Gastrocnemius medialis (tissue), 4 donors: ENCODE data around the gene FAM3D. TPM values are rescaled to one million over a fixed set of nuclear protein-coding genes. Genes with fewer than 3 reads are reported as not detected.
A peak's percentile ranks its signal among the peaks of the same experiment; 100 is the strongest.

ENCODE experiments used
- ATAC-seq, 2 donors: fragments of 150-250 bp; one replicate each; pipeline ENCODE4 v1.9.1; 2016
- DNase-seq, 2 donors: peaks; one replicate each; pipeline ENCODE4 v3.0.0-alpha.2; 2019
- H3K27ac ChIP-seq, 4 donors: fragments of 200-600 bp; sonication (generic); 1 replicate in 1 of 4; 2 replicates in 3 of 4; pipeline ENCODE4 v1.5.1; 2016 to 2018; ENCODE audit warnings: mild to moderate bottlenecking in 2 of 4, moderate library complexity in 1 of 4
- H3K27me3 ChIP-seq, 3 donors: fragments of 200-600 bp; sonication (generic) in 2 of 3; 1 replicate in 1 of 3; 2 replicates in 2 of 3; pipeline versions ENCODE4 v1.5.1 to v1.6.0; 2016 to 2019; ENCODE audit warnings: mild to moderate bottlenecking in 1 of 3, moderate library complexity in 1 of 3
- H3K36me3 ChIP-seq, 2 donors: fragments of 200-600 bp; sonication (generic) in 1 of 2; one replicate each; pipeline ENCODE4 v1.5.1; 2017 to 2018
- H3K4me1 ChIP-seq, 2 donors: fragments of 200-600 bp; sonication (generic) in 1 of 2; one replicate each; pipeline ENCODE4 v1.5.1; 2016 to 2017; ENCODE audit warnings: mild to moderate bottlenecking in 2 of 2
- H3K4me3 ChIP-seq, 4 donors: fragments of 200-600 bp; sonication (generic) in 3 of 4; 1 replicate in 1 of 4; 2 replicates in 3 of 4; pipeline ENCODE4 v1.5.1; 2016 to 2019; ENCODE audit warnings: mild to moderate bottlenecking in 2 of 4
- H3K9me3 ChIP-seq, 3 donors: fragments of 200-600 bp; sonication (generic) in 2 of 3; 1 replicate in 1 of 3; 2 replicates in 2 of 3; pipeline ENCODE4 v1.5.1; 2016 to 2019
- CTCF ChIP-seq, 5 experiments: fragments of 450-650 bp in 3 of 5; fragments of 200-600 bp in 2 of 5; sonication (generic) in 2 of 5; IDR thresholded peaks in 4 of 5; conservative IDR thresholded peaks in 1 of 5; 1 replicate in 4 of 5; 2 replicates in 1 of 5; pipeline ENCODE4 v1.5.1; 2016 to 2019; ENCODE audit warnings: antibody characterized with exemption in 5 of 5, mild to moderate bottlenecking in 3 of 5, moderate library complexity in 3 of 5
- POLR2A ChIP-seq, 2 donors: fragments of 450-650 bp; IDR thresholded peaks; one replicate each; pipeline ENCODE4 v1.6.1; 2017; ENCODE audit warnings: antibody characterized with exemption in 2 of 2, mild to moderate bottlenecking in 2 of 2, moderate library complexity in 2 of 2
- in situ Hi-C, 4 donors: fragments of 200-750 bp; cut with MboI; loops; one replicate each; pipeline versions ENCODE4 v1.15.0 to v1.8.0; 2017; ENCODE audit warnings: low sequenced_read_pairs in 4 of 4
- intact Hi-C: fragments of 100-400 bp; cut with DNase I; formaldehyde crosslinking; loops from one replicate; pipeline ENCODE4 v1.15.1; 2023; ENCODE audit warnings: low total_unique reads
- total RNA-seq, 4 donors: library from RNA; depleted of rRNA; stranded (reverse); fragments of >200 nt; gene quantifications; one replicate each; pipeline versions ENCODE4 v1.1.0 to v1.2.3, GENCODE V29; 2016

FAM3D gene
- total RNA-seq, 4 donors from 2014 or later: 0.83 TPM; not detected in 3

GRCh38 chr3:58631742-58632141 is 34.8 kb downstream of the FAM3D start:
- Histone ChIP-seq H3K27ac (no peak overlapping the region), H3K36me3 (no peaks in the 10 kb centered on the region), H3K4me1 (peaks cover 26 to 33% of the 10 kb centered on the region in 2 donors), H3K4me3 (no peak overlapping the region), H3K27me3 (no peaks in the 10 kb centered on the region), H3K9me3 (no peaks in the 10 kb centered on the region)
- intact Hi-C loops: no loop called here
- DNase-seq (no peak), ATAC-seq (no peak)
- no peak for TF ChIP-seq POLR2A (IDR thresholded peaks at IDR 0.05)
- in situ Hi-C loops: loop anchor here in 1 of 4 donors (25.0 kb wide), 1 partner anchor 1231 kb away; no protein-coding TSS in a partner anchor

GRCh38 chr3:58630710-58631092 is 35.9 kb downstream of the FAM3D start:
- in situ Hi-C loops: loop anchor here in 1 of 4 donors (25.0 kb wide), 1 partner anchor 1232 kb away; no protein-coding TSS in a partner anchor
- TF ChIP-seq CTCF (IDR thresholded peaks at IDR 0.05 in 4 of 5, conservative IDR thresholded peaks at IDR 0.05 in 1 of 5): no peak
- no peak for TF ChIP-seq POLR2A (IDR thresholded peaks at IDR 0.05)
- DNase-seq: no peak
- H3K27me3 ChIP-seq: no peaks in the 10 kb centered on the region
- no peaks in the 10 kb centered on the region for H3K36me3 ChIP-seq
- intact Hi-C loops: loop anchor here (1.0 kb wide), 1 partner anchor 62 kb away; no protein-coding TSS in a partner anchor
- H3K4me3 ChIP-seq: no peak overlapping the region
- H3K4me1 ChIP-seq: peaks cover 26 to 33% of the 10 kb centered on the region in 2 donors
- H3K27ac ChIP-seq: no peak overlapping the region
- H3K9me3 ChIP-seq: no peaks in the 10 kb centered on the region
- ATAC-seq: no peak

GRCh38 chr3:58630076-58630709 is 36.4 kb downstream of the FAM3D start:
- peaks cover 26 to 33% of the 10 kb centered on the region in 2 donors for H3K4me1 ChIP-seq
- intact Hi-C loops (loop anchor here (1.0 kb wide), 1 partner anchor 62 kb away; no protein-coding TSS in a partner anchor), in situ Hi-C loops (loop anchor here in 1 of 4 donors (25.0 kb wide), 1 partner anchor 1232 kb away; no protein-coding TSS in a partner anchor)
- H3K27ac ChIP-seq: peak overlapping the region in 3 of 4 donors; percentile 45 to 57 (median 46)
- no peaks in the 10 kb centered on the region for H3K27me3 ChIP-seq
- no peak overlapping the region for H3K4me3 ChIP-seq
- no peak for TF ChIP-seq POLR2A (IDR thresholded peaks at IDR 0.05)
- TF ChIP-seq CTCF (IDR thresholded peaks at IDR 0.05 in 4 of 5, conservative IDR thresholded peaks at IDR 0.05 in 1 of 5): peak; percentile 80 to 96 (median 91)
- ATAC-seq (peak; percentile 50 to 58), DNase-seq (peak; percentile 30 to 36)
- no peaks in the 10 kb centered on the region for H3K36me3 ChIP-seq
- no peaks in the 10 kb centered on the region for H3K9me3 ChIP-seq

GRCh38 chr3:58629629-58630028 is 36.9 kb downstream of the FAM3D start:
- no peak for DNase-seq
- H3K36me3 ChIP-seq: no peaks in the 10 kb centered on the region
- H3K9me3 ChIP-seq: no peaks in the 10 kb centered on the region
- H3K27ac ChIP-seq: peak overlapping the region; percentile 45 to 57 (median 49)
- intact Hi-C loops (loop anchor here (1.0 to 5.0 kb wide), 2 partner anchors 42 to 61 kb away; no protein-coding TSS in a partner anchor), in situ Hi-C loops (loop anchor here in 3 of 4 donors (5.0 to 25.0 kb wide), 3 partner anchors 57 to 1233 kb away; no protein-coding TSS in a partner anchor)
- TF ChIP-seq POLR2A (IDR thresholded peaks at IDR 0.05) (no peak), CTCF (IDR thresholded peaks at IDR 0.05 in 4 of 5, conservative IDR thresholded peaks at IDR 0.05 in 1 of 5) (no peak)
- no peaks in the 10 kb centered on the region for H3K27me3 ChIP-seq
- no peak for ATAC-seq
- H3K4me1 ChIP-seq: peaks cover 26 to 33% of the 10 kb centered on the region in 2 donors
- H3K4me3 ChIP-seq: no peak overlapping the region
